ENCODE measurements around the gene SOD1.

- no peak for TF ChIP-seq CTCF (IDR thresholded peaks at IDR 0.05)
- TF ChIP-seq POLR2AphosphoS5 (IDR thresholded peaks at IDR 0.05), result no peak
Measured at GRCh38 chr21:31677047-31677446, 17.6 kb downstream of the SOD1 start.

Data from gastroesophageal sphincter (tissue), 3 donors.